Neural cell (in vitro differentiated cells): Measurements from ENCODE around the gene ATPAF2. TPM values are rescaled to one million over a fixed set of nuclear protein-coding genes. Genes with fewer than 3 reads are reported as not detected.

Experiments
- H2AFZ ChIP-seq: fragments of 200-600, 300-800 bp; sonication (generic), shearing (Covaris generic); 2 replicates; pipeline ENCODE4 v1.6.0; 2014; ENCODE audit warnings: low read depth, mild to moderate bottlenecking, antibody characterized with exemption, low read length, moderate library complexity
- H3F3A ChIP-seq: fragments of 200-600 bp; shearing (Covaris generic); 2 replicates; pipeline ENCODE4 v1.6.1; 2016; ENCODE audit warnings: mild to moderate bottlenecking, moderate library complexity, mixed read lengths, antibody characterized with exemption, low read length; ENCODE audit not compliant: insufficient read depth, poor library complexity, severe bottlenecking
- H3K27ac ChIP-seq: fragments of 200-600, 300-800 bp; sonication (generic), shearing (Covaris generic); 2 replicates; pipeline ENCODE4 v1.5.1; 2014; ENCODE audit warnings: mild to moderate bottlenecking, low read length, moderate library complexity
- H3K27me3 ChIP-seq: fragments of 300-800, 200-600 bp; sonication (generic), shearing (Covaris generic); 2 replicates; pipeline ENCODE4 v1.6.0; 2014; ENCODE audit warnings: mild to moderate bottlenecking, low read depth, low read length, moderate library complexity; ENCODE audit not compliant: insufficient read depth
- H3K36me3 ChIP-seq: fragments of 300-800, 200-600 bp; sonication (generic), shearing (Covaris generic); 2 replicates; pipeline ENCODE4 v1.5.1; 2014; ENCODE audit warnings: mild to moderate bottlenecking, antibody characterized with exemption, low read length, moderate library complexity; ENCODE audit not compliant: insufficient read depth
- H3K4me2 ChIP-seq: fragments of 300-800, 200-600 bp; sonication (generic), shearing (Covaris generic); 2 replicates; pipeline ENCODE4 v1.6.0; 2014; ENCODE audit warnings: mild to moderate bottlenecking, low read length
- H3K4me3 ChIP-seq: fragments of 300-800, 200-600 bp; sonication (generic), shearing (Covaris generic); 2 replicates; pipeline ENCODE4 v1.5.1; 2014; ENCODE audit warnings: mild to moderate bottlenecking, low read length, moderate library complexity
- H3K79me2 ChIP-seq: fragments of 200-600 bp; shearing (Covaris generic); replicated peaks from 2 replicates; pipeline ENCODE4 v1.6.0; 2014; ENCODE audit warnings: mild to moderate bottlenecking, low read length, moderate library complexity; ENCODE audit not compliant: insufficient read depth
- H3K9ac ChIP-seq: fragments of 300-800, 200-600 bp; sonication (generic), shearing (Covaris generic); 2 replicates; pipeline ENCODE4 v1.6.1; 2016; ENCODE audit warnings: mild to moderate bottlenecking, low read length, mixed read lengths
- H3K9me2 ChIP-seq: fragments of 200-600 bp; shearing (Covaris generic); 2 replicates; pipeline ENCODE4 v1.6.1; 2016; ENCODE audit warnings: mild to moderate bottlenecking, low read length, mixed read lengths; ENCODE audit not compliant: insufficient read depth
- H3K9me3 ChIP-seq: fragments of 200-600, 300-800 bp; sonication (generic), shearing (Covaris generic); 2 replicates; pipeline ENCODE4 v1.6.1; 2016; ENCODE audit warnings: mild to moderate bottlenecking, mixed run types, low read length, moderate library complexity, mixed read lengths
- H4K20me1 ChIP-seq: fragments of 200-600 bp; shearing (Covaris generic); 2 replicates; pipeline ENCODE4 v1.6.1; 2016; ENCODE audit warnings: mild to moderate bottlenecking, mixed run types; ENCODE audit not compliant: insufficient read depth
- CTCF ChIP-seq: fragments of 450-650 bp; IDR thresholded peaks from 2 replicates; pipeline ENCODE4 v1.5.1; 2014; ENCODE audit warnings: antibody characterized with exemption, mild to moderate bottlenecking, moderate library complexity; ENCODE audit not compliant: poor library complexity, severe bottlenecking
- EP300 ChIP-seq: fragments of 450-650 bp; conservative IDR thresholded peaks from 2 replicates; pipeline ENCODE4 v1.6.1; 2014; ENCODE audit warnings: antibody characterized with exemption, mild to moderate bottlenecking, moderate library complexity; ENCODE audit not compliant: poor library complexity, severe bottlenecking
- EZH2 ChIP-seq: fragments of 200-600, 300-800 bp; shearing (Covaris generic), sonication (generic); IDR thresholded peaks from 2 replicates; pipeline ENCODE4 v1.6.1; 2014; ENCODE audit warnings: antibody characterized with exemption, low read length, borderline replicate concordance, mild to moderate bottlenecking; ENCODE audit not compliant: insufficient read depth, poor library complexity, severe bottlenecking
- MXI1 ChIP-seq: fragments of 450-650 bp; conservative IDR thresholded peaks from 2 replicates; pipeline ENCODE4 v1.6.1; 2014; ENCODE audit warnings: antibody characterized with exemption, mild to moderate bottlenecking; ENCODE audit not compliant: poor library complexity, severe bottlenecking
- POLR2AphosphoS5 ChIP-seq: IDR thresholded peaks from 2 replicates; pipeline ENCODE4 v1.6.1; 2012
- RAD21 ChIP-seq: fragments of 450-650 bp; conservative IDR thresholded peaks from 2 replicates; pipeline ENCODE4 v1.6.1; 2014; ENCODE audit warnings: antibody characterized with exemption, mild to moderate bottlenecking, moderate library complexity
- REST ChIP-seq: IDR thresholded peaks from 2 replicates; pipeline ENCODE4 v1.6.1; 2012; ENCODE audit warnings: borderline replicate concordance
- SMC3 ChIP-seq: fragments of 450-650 bp; conservative IDR thresholded peaks from 2 replicates; pipeline ENCODE4 v1.6.1; 2014; ENCODE audit warnings: antibody characterized with exemption, mild to moderate bottlenecking, moderate library complexity; ENCODE audit not compliant: poor library complexity
- TAF1 ChIP-seq: IDR thresholded peaks from 2 replicates; pipeline ENCODE4 v1.6.1; 2012; ENCODE audit warnings: low read depth
- polyA plus RNA-seq: library from polyadenylated mRNA; depleted of rRNA; stranded (reverse); fragments of >200 nt; gene quantifications from 2 replicates; pipeline ENCODE4 v1.2.3, GENCODE V29; 2014

Gene ATPAF2
- polyA plus RNA-seq, 1 donor from 2014 or later = 33.3 TPM

- Histone ChIP-seq H3K36me3 (no peaks in the 10 kb centered on the region), H3K9me3 (no peaks in the 10 kb centered on the region), H3K9me2 (no peaks in the 10 kb centered on the region), H3F3A (no peaks in the 10 kb centered on the region), H3K27me3 (no peaks in the 10 kb centered on the region), H3K79me2 (no peaks in the 10 kb centered on the region), H3K4me3 (no peak overlapping the region), H3K27ac (no peak overlapping the region), H3K4me2 (no peak overlapping the region), H3K9ac (no peak overlapping the region), H2AFZ (no peak overlapping the region), H4K20me1 (no peaks in the 10 kb centered on the region)
- TF ChIP-seq EZH2 = no peak
- TF ChIP-seq POLR2AphosphoS5 = no peak
- TF ChIP-seq REST = no peak
- no peak for TF ChIP-seq RAD21
- TF ChIP-seq EP300 = no peak
- no peak for TF ChIP-seq CTCF
Observed at GRCh38 chr17:17983376-17983775, 55.6 kb downstream of the ATPAF2 start.

- Histone ChIP-seq H3K4me3 (no peak overlapping the region), H3K79me2 (no peaks in the 10 kb centered on the region), H3K27ac (no peak overlapping the region), H3K9me3 (no peaks in the 10 kb centered on the region), H3K9me2 (no peaks in the 10 kb centered on the region), H3K4me2 (no peak overlapping the region), H3K9ac (no peak overlapping the region), H4K20me1 (no peaks in the 10 kb centered on the region), H3F3A (no peaks in the 10 kb centered on the region), H3K27me3 (no peaks in the 10 kb centered on the region), H3K36me3 (no peaks in the 10 kb centered on the region), H2AFZ (no peak overlapping the region)
- no peak for TF ChIP-seq EP300
- no peak for TF ChIP-seq SMC3
Observed at GRCh38 chr17:17982801-17983200, 56.2 kb downstream of the ATPAF2 start.

GRCh38 chr17:17981330-17981729 is 57.6 kb downstream of the ATPAF2 start:
- Histone ChIP-seq H3K4me3 (no peak overlapping the region), H3K9me3 (no peaks in the 10 kb centered on the region), H3K36me3 (no peaks in the 10 kb centered on the region), H4K20me1 (no peaks in the 10 kb centered on the region), H3F3A (no peaks in the 10 kb centered on the region), H3K4me2 (no peak overlapping the region), H3K9ac (no peak overlapping the region), H3K27me3 (no peaks in the 10 kb centered on the region), H3K27ac (no peak overlapping the region), H2AFZ (no peak overlapping the region), H3K79me2 (no peaks in the 10 kb centered on the region), H3K9me2 (no peaks in the 10 kb centered on the region)
- TF ChIP-seq RAD21 (no peak), EP300 (no peak), POLR2AphosphoS5 (no peak), CTCF (no peak), EZH2 (no peak), MXI1 (no peak), TAF1 (no peak), REST (no peak), SMC3 (no peak)
